H1 (cell line): Measurements from ENCODE around the gene CCS. TPM values are rescaled to one million over a fixed set of nuclear protein-coding genes. Genes with fewer than 3 reads are reported as not detected.
A peak's percentile ranks its signal among the peaks of the same experiment; 100 is the strongest.

Experiments used
- CTCF ChIA-PET: fragments of 300-600 bp; sonication (Branson Sonifier 250); formaldehyde crosslinking; loops from one replicate; lab custom pipeline; 2021; ENCODE audit not compliant: partially characterized antibody; lab: Charles Lee
- POLR2A ChIA-PET: fragments of 300-600 bp; sonication (Branson Sonifier 250); formaldehyde crosslinking; loops from one replicate; lab custom pipeline; 2021; ENCODE audit warnings: inconsistent platforms; ENCODE audit not compliant: partially characterized antibody; lab: Charles Lee
- DNase-seq, 2 experiments: peaks; one replicate each; pipeline versions ENCODE4 v3.0.0 to v3.0.0-alpha.2; 2010 to 2022; ENCODE audit warnings: low spot score in 2 of 2, low read depth in 1 of 2, mixed read lengths in 1 of 2
- FAIRE-seq: peaks from 2 replicates; lab custom pipeline; 2011; peaks lifted over from hg19 to GRCh38; lab: Jason Lieb, UNC
- H2AFZ ChIP-seq: 2 replicates; pipeline ENCODE4 v1.8.1; 2012; ENCODE audit warnings: low read length, inconsistent platforms
- H2AK5ac ChIP-seq: 2 replicates; pipeline ENCODE4 v1.6.1; 2013; ENCODE audit warnings: low read depth, low read length
- H2BK120ac ChIP-seq: replicated peaks from 2 replicates; pipeline ENCODE3; 2013; ENCODE audit warnings: low read depth, low read length, inconsistent platforms
- H2BK12ac ChIP-seq: 2 replicates; pipeline ENCODE4 v1.6.1; 2013; ENCODE audit warnings: low read depth, low read length
- H2BK15ac ChIP-seq: 2 replicates; pipeline ENCODE4 v1.6.1; 2013; ENCODE audit warnings: low read length
- H2BK20ac ChIP-seq: 2 replicates; pipeline ENCODE4 v1.6.1; 2013; ENCODE audit warnings: low read length
- H2BK5ac ChIP-seq: 2 replicates; pipeline ENCODE4 v1.6.1; 2013; ENCODE audit warnings: low read depth, low read length
- H3K14ac ChIP-seq: 2 replicates; pipeline ENCODE4 v1.6.1; 2013; ENCODE audit warnings: inconsistent platforms; ENCODE audit not compliant: insufficient read length
- H3K18ac ChIP-seq: 2 replicates; pipeline ENCODE4 v1.6.1; 2013; ENCODE audit warnings: low read length; ENCODE audit errors: extremely low read depth
- H3K23ac ChIP-seq: 2 replicates; pipeline ENCODE4 v1.6.1; 2013; ENCODE audit warnings: inconsistent platforms; ENCODE audit not compliant: insufficient read length
- H3K23me2 ChIP-seq: 2 replicates; pipeline ENCODE4 v1.6.1; 2013; ENCODE audit warnings: low read depth, low read length
- H3K27ac ChIP-seq: 2 replicates; pipeline ENCODE4 v1.6.1; 2011; ENCODE audit warnings: low read depth, low read length, inconsistent platforms
- H3K27me3 ChIP-seq, 4 experiments: replicated peaks in 1 of 4; 1 replicate in 1 of 4; 2 replicates in 3 of 4; pipeline versions ENCODE4 v1.6.1 to v1.8.1; 2011 to 2013; ENCODE audit warnings: low read length in 3 of 4, mild to moderate bottlenecking in 3 of 4, inconsistent platforms in 2 of 4, mixed read lengths in 2 of 4, moderate library complexity in 1 of 4; ENCODE audit not compliant: control insufficient read depth in 3 of 4, insufficient read depth in 3 of 4; ENCODE audit errors: extremely low read depth in 1 of 4
- H3K36me3 ChIP-seq, 4 experiments: 2 replicates each; pipeline versions ENCODE4 v1.6.1 to v1.8.1; 2011 to 2013; ENCODE audit warnings: mild to moderate bottlenecking in 4 of 4, low read length in 3 of 4, moderate library complexity in 2 of 4, control low read depth in 1 of 4, inconsistent platforms in 1 of 4; ENCODE audit not compliant: insufficient read depth in 4 of 4, control insufficient read depth in 2 of 4
- H3K4ac ChIP-seq: replicated peaks from 2 replicates; pipeline ENCODE3; 2013; ENCODE audit warnings: low read length, low read depth, mixed read lengths, inconsistent platforms; ENCODE audit not compliant: insufficient read length
- H3K4me1 ChIP-seq, 4 experiments: replicated peaks in 1 of 4; 1 replicate in 1 of 4; 2 replicates in 3 of 4; pipeline versions ENCODE4 v1.6.1 to v1.8.1; 2011 to 2013; ENCODE audit warnings: low read length in 3 of 4, inconsistent platforms in 2 of 4, mixed read lengths in 1 of 4; ENCODE audit not compliant: insufficient read depth in 4 of 4, control insufficient read depth in 3 of 4
- H3K4me2 ChIP-seq, 2 experiments: 2 replicates each; pipeline versions ENCODE4 v1.6.1 to v1.8.1; 2011 to 2013; ENCODE audit warnings: low read depth in 2 of 2, low read length in 2 of 2, control low read depth in 1 of 2, inconsistent platforms in 1 of 2, mild to moderate bottlenecking in 1 of 2; ENCODE audit not compliant: insufficient read depth in 1 of 2
- H3K4me3 ChIP-seq, 4 experiments: fragments of 200-600, 300-600 bp in 1 of 4; sonication (generic), shearing (Covaris generic), sonication (Bioruptor Twin) in 1 of 4; 2 replicates each; pipeline versions ENCODE4 v1.5.1 to v1.8.1; 2011 to 2016; ENCODE audit warnings: low read length in 4 of 4, low read depth in 3 of 4, control low read depth in 2 of 4, inconsistent platforms in 2 of 4, mild to moderate bottlenecking in 2 of 4, mixed read lengths in 1 of 4, moderate library complexity in 1 of 4; ENCODE audit not compliant: insufficient read depth in 2 of 4; ENCODE audit errors: extremely low read depth in 1 of 4
- H3K56ac ChIP-seq: replicated peaks from 2 replicates; pipeline ENCODE3; 2013; ENCODE audit warnings: low read depth, mild to moderate bottlenecking, mixed read lengths, low read length, inconsistent platforms; ENCODE audit not compliant: insufficient read length
- H3K79me1 ChIP-seq: 2 replicates; pipeline ENCODE4 v1.6.1; 2013; ENCODE audit warnings: low read depth, low read length, control low read depth
- H3K79me2 ChIP-seq, 2 experiments: 2 replicates each; pipeline versions ENCODE4 v1.6.1 to v1.8.1; 2012 to 2013; ENCODE audit warnings: low read length in 2 of 2, mild to moderate bottlenecking in 2 of 2, inconsistent platforms in 1 of 2; ENCODE audit not compliant: insufficient read depth in 2 of 2, control insufficient read depth in 1 of 2
- H3K9ac ChIP-seq, 4 experiments: replicated peaks in 1 of 4; 1 replicate in 1 of 4; 2 replicates in 3 of 4; pipeline versions ENCODE4 v1.6.1 to v1.8.1; 2011 to 2013; ENCODE audit warnings: low read depth in 3 of 4, low read length in 3 of 4, control low read depth in 2 of 4, mild to moderate bottlenecking in 2 of 4, moderate library complexity in 2 of 4, inconsistent platforms in 1 of 4; ENCODE audit errors: extremely low read depth in 1 of 4
- H3K9me3 ChIP-seq, 2 experiments: 2 replicates each; pipeline versions ENCODE4 v1.6.1 to v1.8.1; 2012 to 2013; ENCODE audit warnings: mild to moderate bottlenecking in 2 of 2, moderate library complexity in 2 of 2, control low read depth in 1 of 2, inconsistent platforms in 1 of 2, low read depth in 1 of 2, low read length in 1 of 2, mixed read lengths in 1 of 2; ENCODE audit not compliant: insufficient read depth in 2 of 2
- H4K20me1 ChIP-seq, 2 experiments: replicated peaks in 1 of 2; 2 replicates each; pipeline versions ENCODE3 to v1.8.1; 2011 to 2013; ENCODE audit warnings: inconsistent platforms in 2 of 2, low read length in 2 of 2, mild to moderate bottlenecking in 1 of 2; ENCODE audit not compliant: insufficient read depth in 2 of 2, control insufficient read depth in 1 of 2
- H4K5ac ChIP-seq: 2 replicates; pipeline ENCODE4 v1.6.1; 2013; ENCODE audit warnings: low read length, low read depth, mixed read lengths, inconsistent platforms; ENCODE audit not compliant: insufficient read length
- H4K8ac ChIP-seq: 2 replicates; pipeline ENCODE4 v1.8.0; 2013; ENCODE audit warnings: mild to moderate bottlenecking, moderate library complexity, low read length, inconsistent platforms; ENCODE audit not compliant: insufficient read depth; ENCODE audit errors: extremely low read depth
- H4K91ac ChIP-seq: replicated peaks from 2 replicates; pipeline ENCODE3; 2013; ENCODE audit warnings: low read length, mixed read lengths, inconsistent platforms; ENCODE audit not compliant: insufficient read length
- KDM1A ChIP-seq: fragments of 200-600, 300-600 bp; sonication (generic); IDR thresholded peaks from 2 replicates; pipeline ENCODE4 v1.7.1; 2016; ENCODE audit warnings: mild to moderate bottlenecking, low read length, borderline replicate concordance
- KDM4A ChIP-seq: IDR thresholded peaks from one replicate; pipeline ENCODE4 v1.7.1; 2012; ENCODE audit warnings: low read depth, mild to moderate bottlenecking, moderate library complexity, low read length, inconsistent platforms; ENCODE audit not compliant: severe bottlenecking
- NANOG ChIP-seq: IDR thresholded peaks from 2 replicates; pipeline ENCODE4 v1.6.1; 2011; ENCODE audit warnings: low read length, low read depth, mild to moderate bottlenecking, inconsistent platforms; ENCODE audit not compliant: insufficient read depth, poor library complexity, severe bottlenecking
- PHF8 ChIP-seq: fragments of 200-600 bp; sonication (generic); conservative IDR thresholded peaks from 2 replicates; pipeline ENCODE4 v1.7.1; 2012; ENCODE audit warnings: low read depth, mild to moderate bottlenecking, inconsistent platforms, low read length, moderate library complexity
- RNF2 ChIP-seq: fragments of 200-900, 300-1000 bp; sonication (generic); IDR thresholded peaks from 2 replicates; pipeline ENCODE4 v1.7.1; 2016; ENCODE audit warnings: borderline replicate concordance, low read depth, mild to moderate bottlenecking, antibody characterized with exemption, low read length; ENCODE audit not compliant: poor library complexity, severe bottlenecking; ENCODE audit errors: missing control alignments
- SAP30 ChIP-seq: fragments of 300-600 bp; sonication (generic); IDR thresholded peaks from 2 replicates; pipeline ENCODE4 v1.7.1; 2012; ENCODE audit warnings: low read length, moderate library complexity, mild to moderate bottlenecking, inconsistent platforms; ENCODE audit not compliant: insufficient read depth, insufficient replicate concordance
- SIRT6 ChIP-seq: IDR thresholded peaks from one replicate; pipeline ENCODE4 v1.7.1; 2012; ENCODE audit warnings: low read length, inconsistent platforms
- SP1 ChIP-seq: IDR thresholded peaks from 2 replicates; pipeline ENCODE4 v1.6.1; 2011; ENCODE audit warnings: low read depth, low read length
- SP4 ChIP-seq: IDR thresholded peaks from 2 replicates; pipeline ENCODE4 v1.6.1; 2012; ENCODE audit warnings: low read length, inconsistent platforms
- TAF1 ChIP-seq: IDR thresholded peaks from 2 replicates; pipeline ENCODE4 v1.6.1; 2011; ENCODE audit warnings: mild to moderate bottlenecking, low read depth, low read length
- YY1 ChIP-seq: IDR thresholded peaks from 2 replicates; pipeline ENCODE4 v1.6.1; 2011; ENCODE audit warnings: low read depth, mild to moderate bottlenecking, low read length
- WGBS, 2 experiments: shearing (Covaris generic) in 1 of 2; methylation state at CpG; one replicate each; pipeline versions ENCODE4 v1.1.6 to v1.1.7; 2013 to 2015; ENCODE audit warnings: low lambda C conversion rate in 2 of 2, mixed read lengths in 2 of 2, inconsistent platforms in 1 of 2, low coverage in 1 of 2, missing lambda C conversion rate in 1 of 2; ENCODE audit not compliant: insufficient replicate concordance in 2 of 2, insufficient coverage in 1 of 2, insufficient read length in 1 of 2; ENCODE audit errors: extremely low coverage in 1 of 2, missing lambda C conversion rate in 1 of 2; 5-methylcytosine and 5-hydroxymethylcytosine counted together
- polyA plus RNA-seq, 7 experiments: library from polyadenylated mRNA; depleted of rRNA in 3 of 7; stranded (reverse) in 5 of 7; unstranded in 2 of 7; fragments of >200 nt in 5 of 7; fragments of 200-250 nt in 2 of 7; gene quantifications; 1 replicate in 5 of 7; 2 replicates in 1 of 7; 4 replicates in 1 of 7; pipeline versions ENCODE4 v1.2.1 to v1.2.3, GENCODE V29; 2011 to 2013; ENCODE audit warnings: missing spikeins in 2 of 7, mixed read lengths in 2 of 7
- total RNA-seq: library from RNA; stranded (reverse); fragmentation: NEBNext Ultra II Directional; extraction: Animal tissue kit (Norgen Biotek cat#: 25700); gene quantifications from 2 replicates; pipeline ENCODE4 v1.2.1, GENCODE V29; 2021

CCS gene
- total and polyA plus RNA-seq, 2 of the 8 experiments (the other 6 are each of a cell fraction or from before 2014, with no cell fraction given) = 37.1 to 37.7 TPM

- WGBS, 2 experiments = 4% methylated on average over 25 of the region's 37 CpGs; no CpG with 5 or more reads in 1 of the 2 experiments
- TF ChIP-seq KDM4A = peak; percentile 56
- peak; percentile 42; the same call in 1 of the 2 replicates for TF ChIP-seq YY1
- peak; percentile 100 for TF ChIP-seq KDM1A
- TF ChIP-seq NANOG = no peak
- no peak; the same call in none of the 2 replicates for TF ChIP-seq PHF8
- no peak for TF ChIP-seq RNF2
- TF ChIP-seq SP4 = 0 out of 2 replicates have a peak, but pooled peaks have one; percentile 48
- TF ChIP-seq SIRT6 = no peak
- no peak for TF ChIP-seq SAP30
- peak; percentile 6; the same call in 1 of the 2 replicates for TF ChIP-seq SP1
- no peak; the same call in 1 of the 2 replicates for TF ChIP-seq TAF1
These were observed 46.5 kb upstream of the CCS start, which contains the start of gene ACTN3 for GRCh38 chr11:66546368-66546965. Gene ACTN3, plus strand, starts transcription at chr11:66546903. Its CDS starts 35 bp downstream, at chr11:66546938.

More at GRCh38 chr11:66546368-66546965, 46.5 kb upstream of the CCS start, which contains the start of gene ACTN3:
- FAIRE-seq (no peak), DNase-seq (peak; percentile 59 to 84)
- no peaks in the 10 kb centered on the region for H3K9me3 ChIP-seq
- peak within 1 kb of the TSS; percentile 67 for H4K5ac ChIP-seq
- H3K36me3 ChIP-seq = 0 out of 8 replicates have a peak, but pooled peaks cover 0 to 2% (median 0%) of the 10 kb centered on the region in 4 experiments
- peak within 1 kb of the TSS; percentile 63 to 89 (median 74); a peak in 5 of 7 replicates for H3K9ac ChIP-seq
- peak within 1 kb of the TSS; percentile 21 for H3K56ac ChIP-seq
- peak within 1 kb of the TSS; percentile 90 for H4K8ac ChIP-seq
- 0 out of 2 replicates have a peak within 1 kb of the TSS, but pooled peaks have one; percentile 46 for H2BK15ac ChIP-seq
- H2BK20ac ChIP-seq = no peak within 1 kb of the TSS
- H2BK120ac ChIP-seq = no peak within 1 kb of the TSS
- no peak within 1 kb of the TSS for H3K14ac ChIP-seq
- peak within 1 kb of the TSS; percentile 38 for H4K91ac ChIP-seq
- H4K20me1 ChIP-seq = peaks cover 0 to 2% of the 10 kb centered on the region in 2 experiments
- H3K23ac ChIP-seq = no peak within 1 kb of the TSS
- peak within 1 kb of the TSS; percentile 82 for H3K4ac ChIP-seq
- H3K27me3 ChIP-seq = no peaks in the 10 kb centered on the region
- peak within 1 kb of the TSS; percentile 24; the same call in 1 of the 2 replicates for H2BK5ac ChIP-seq
- ChIA-PET CTCF (interaction anchor here (0.7 to 2.4 kb wide), 9 partner anchors 16 to 115 kb away, joined by 3 to 6 read pairs (median 4); partner anchors contain the start of genes CCDC87 and CCS), POLR2A (interaction anchor here (0.8 to 7.9 kb wide), 21 partner anchors 10 to 298 kb away, joined by 3 to 54 read pairs (median 7); partner anchors contain the start of genes BBS1, CTSF, DPP3 and NPAS4)
- peak within 1 kb of the TSS; percentile 60 for H3K18ac ChIP-seq
- no peak within 1 kb of the TSS; the same call in 1 of the 2 replicates for H2AFZ ChIP-seq
- H2BK12ac ChIP-seq = no peak within 1 kb of the TSS
- peaks cover 3% of the 10 kb centered on the region; the same call in 1 of the 2 replicates for H3K23me2 ChIP-seq
- no peak within 1 kb of the TSS; the same call in 1 of the 2 replicates for H2AK5ac ChIP-seq
- H3K79me2 ChIP-seq = no peaks in the 10 kb centered on the region; a peak in 1 of 4 replicates
- H3K27ac ChIP-seq = no peak within 1 kb of the TSS
- H3K4me1 ChIP-seq = peaks cover 0 to 17% (median 11%) of the 10 kb centered on the region in 4 experiments; a peak in 6 of 7 replicates
- H3K79me1 ChIP-seq = peaks cover 5% of the 10 kb centered on the region; the same call in 1 of the 2 replicates
- H3K4me3 ChIP-seq = peak within 1 kb of the TSS; percentile 71 to 84 (median 79)
- peak within 1 kb of the TSS; percentile 50 to 72 for H3K4me2 ChIP-seq
